Measurements from ENCODE around the gene RPS6KA3. TPM values are rescaled to one million over a fixed set of nuclear protein-coding genes. Genes with fewer than 3 reads are reported as not detected.

The RPS6KA3 gene
- total and polyA plus RNA-seq, 2 of the 8 experiments (the other 6 are each of a cell fraction or from before 2014, with no cell fraction given) = 7.1 to 13.0 TPM

GRCh38 chrX:20231598-20231997 is 35.1 kb downstream of the RPS6KA3 start:
- 91% methylated on average over 4 of the region's 4 CpGs; no CpG with 5 or more reads in 1 of the 2 experiments for WGBS, 2 experiments (ENCODE audit: extremely low coverage in 1 of 2, insufficient coverage in 1 of 2, insufficient read length in 1 of 2, insufficient replicate concordance in 2 of 2, low coverage in 1 of 2, low lambda C conversion rate in 2 of 2, missing lambda C conversion rate in 1 of 2)
- H3K79me1 ChIP-seq (ENCODE audit: low read depth, low read length) = no peaks in the 10 kb centered on the region
- no peak overlapping the region for H3K4ac ChIP-seq (replicated peaks; ENCODE audit: insufficient read length, low read depth, low read length)
- ChIA-PET CTCF (ENCODE audit: partially characterized antibody) (no interaction called here), POLR2A (ENCODE audit: partially characterized antibody) (no interaction called here)
- TF ChIP-seq POLR2A (IDR thresholded peaks at IDR 0.05; ENCODE audit: control extremely low read depth in 1 of 2, low read depth in 2 of 2, low read length in 2 of 2) (no peak), KDM4A (IDR thresholded peaks at IDR 0.05; ENCODE audit: low read depth, low read length, severe bottlenecking) (no peak), KDM1A (IDR thresholded peaks at IDR 0.05; ENCODE audit: borderline replicate concordance, low read length) (no peak)
- no peak overlapping the region for H3K14ac ChIP-seq (ENCODE audit: insufficient read length)
- no peak overlapping the region for H4K91ac ChIP-seq (replicated peaks; ENCODE audit: insufficient read length, low read length)
- no peaks in the 10 kb centered on the region for H3K23me2 ChIP-seq (ENCODE audit: low read depth, low read length)
- no peak overlapping the region for H3K4me3 ChIP-seq (ENCODE audit: extremely low read depth in 1 of 4, insufficient read depth in 2 of 4, low read depth in 3 of 4, low read length in 4 of 4)
- H3K4me2 ChIP-seq (ENCODE audit: insufficient read depth in 1 of 2, low read depth in 2 of 2, low read length in 2 of 2) = no peak overlapping the region
- no peak overlapping the region for H2BK120ac ChIP-seq (replicated peaks; ENCODE audit: low read depth, low read length)
- no peaks in the 10 kb centered on the region for H4K20me1 ChIP-seq (replicated peaks in 1 of 2; ENCODE audit: control insufficient read depth in 1 of 2, insufficient read depth in 2 of 2, low read length in 2 of 2)
- peaks cover 0 to 3% (median 1%) of the 10 kb centered on the region in 4 experiments; a peak in 2 of 8 replicates for H3K36me3 ChIP-seq (ENCODE audit: control insufficient read depth in 2 of 4, insufficient read depth in 4 of 4, low read length in 3 of 4)
- no peak overlapping the region for H2BK5ac ChIP-seq (ENCODE audit: low read depth, low read length)
- no peak overlapping the region for H3K18ac ChIP-seq (ENCODE audit: extremely low read depth, low read length)
- no peak overlapping the region for H2BK12ac ChIP-seq (ENCODE audit: low read depth, low read length)
- H2AK5ac ChIP-seq (ENCODE audit: low read depth, low read length) = no peak overlapping the region
- no peak for DNase-seq (ENCODE audit: low read depth in 1 of 2, low spot score in 2 of 2)
- H3K9me3 ChIP-seq (ENCODE audit: insufficient read depth in 2 of 2, low read depth in 1 of 2, low read length in 1 of 2) = no peaks in the 10 kb centered on the region
- no peak overlapping the region for H3K56ac ChIP-seq (replicated peaks; ENCODE audit: insufficient read length, low read depth, low read length)
- no peak overlapping the region for H2AFZ ChIP-seq (ENCODE audit: low read length)
- H4K8ac ChIP-seq (ENCODE audit: extremely low read depth, insufficient read depth, low read length) = no peak overlapping the region
- no peak overlapping the region for H4K5ac ChIP-seq (ENCODE audit: insufficient read length, low read depth, low read length)
- no peaks in the 10 kb centered on the region for H3K27me3 ChIP-seq (replicated peaks in 1 of 4; ENCODE audit: control insufficient read depth in 3 of 4, extremely low read depth in 1 of 4, insufficient read depth in 3 of 4, low read length in 3 of 4)
- H3K23ac ChIP-seq (ENCODE audit: insufficient read length) = no peak overlapping the region
- H3K27ac ChIP-seq (ENCODE audit: low read depth, low read length) = no peak overlapping the region
- no peak overlapping the region for H2BK15ac ChIP-seq (ENCODE audit: low read length)
- FAIRE-seq = no peak
- no peak overlapping the region for H2BK20ac ChIP-seq (ENCODE audit: low read length)
- H3K79me2 ChIP-seq (ENCODE audit: control insufficient read depth in 1 of 2, insufficient read depth in 2 of 2, low read length in 2 of 2) = no peaks in the 10 kb centered on the region
- no peaks in the 10 kb centered on the region for H3K4me1 ChIP-seq (replicated peaks in 1 of 4; ENCODE audit: control insufficient read depth in 3 of 4, insufficient read depth in 4 of 4, low read length in 3 of 4)
- no peak overlapping the region for H3K9ac ChIP-seq (replicated peaks in 1 of 4; ENCODE audit: extremely low read depth in 1 of 4, low read depth in 3 of 4, low read length in 3 of 4)
